Activated B cell treated with CpG ODN at 0.5 μM for 24 hours (primary cell): Measurements from ENCODE around the gene PRAF2. TPM values are rescaled to one million over a fixed set of nuclear protein-coding genes. Genes with fewer than 3 reads are reported as not detected.

Experiments used
- ATAC-seq: fragments of 200-7000 bp; cut with Tn5 transposase; one replicate; pipeline ENCODE4 v1.10.0; 2021; ENCODE audit warnings: low read depth, mild to moderate bottlenecking, moderate library complexity
- CTCF ChIA-PET: fragments of 350-600 bp; sonication (Branson Sonifier 250); formaldehyde crosslinking; loops from one replicate; lab custom pipeline; 2021; ENCODE audit warnings: antibody characterized with exemption; lab: Charles Lee
- POLR2A ChIA-PET: fragments of 350-600 bp; sonication (Branson Sonifier 250); formaldehyde crosslinking; loops from one replicate; lab custom pipeline; 2021; ENCODE audit warnings: antibody characterized with exemption; lab: Charles Lee
- DNase-seq: peaks from one replicate; pipeline ENCODE4 v3.0.0; 2022
- H3K27ac Mint-ChIP-seq: one replicate; pipeline ENCODE4 v1.8.0; 2020; ENCODE audit warnings: mixed read lengths
- H3K27me3 Mint-ChIP-seq: one replicate; pipeline ENCODE4 v1.8.0; 2021; ENCODE audit warnings: mixed read lengths
- H3K36me3 Mint-ChIP-seq: one replicate; pipeline ENCODE4 v1.8.0; 2021; ENCODE audit warnings: low read depth, mixed read lengths
- H3K4me1 Mint-ChIP-seq: one replicate; pipeline ENCODE4 v1.8.0; 2021; ENCODE audit warnings: mixed read lengths
- H3K4me3 Mint-ChIP-seq: one replicate; pipeline ENCODE4 v1.8.0; 2020; ENCODE audit warnings: mild to moderate bottlenecking, mixed read lengths
- H3K9me3 Mint-ChIP-seq: one replicate; pipeline ENCODE4 v1.8.0; 2020; ENCODE audit warnings: mixed read lengths
- CTCF ChIP-seq: fragments of 200-600 bp; IDR thresholded peaks from one replicate; pipeline ENCODE4 v1.8.0; 2022; ENCODE audit warnings: antibody characterized with exemption, mild to moderate bottlenecking
- intact Hi-C: fragments of 100-400 bp; cut with micrococcal nuclease; formaldehyde crosslinking; loops from one replicate; pipeline ENCODE4 v1.15.1; 2024
- total RNA-seq: library from RNA; stranded (reverse); gene quantifications from 2 replicates; pipeline ENCODE4 v1.2.3, GENCODE V29; 2022

Gene PRAF2
- total RNA-seq, 1 donor from 2014 or later, result 11.6 TPM

GRCh38 chrX:49054073-49054762 lies 19.6 kb downstream of the PRAF2 start:
- CTCF ChIA-PET, result no interaction called here
- no peak for TF ChIP-seq CTCF
- Mint-ChIP-seq H3K36me3 (no peaks in the 10 kb centered on the region), H3K9me3 (no peaks in the 10 kb centered on the region), H3K4me1 (peaks cover 25% of the 10 kb centered on the region), H3K27ac (peak overlapping the region; percentile 85), H3K4me3 (peak overlapping the region; percentile 81), H3K27me3 (no peaks in the 10 kb centered on the region)
- DNase-seq (no peak), ATAC-seq (no peak)
- POLR2A ChIA-PET, result no interaction called here
- intact Hi-C loops, result no loop called here

DNA sequence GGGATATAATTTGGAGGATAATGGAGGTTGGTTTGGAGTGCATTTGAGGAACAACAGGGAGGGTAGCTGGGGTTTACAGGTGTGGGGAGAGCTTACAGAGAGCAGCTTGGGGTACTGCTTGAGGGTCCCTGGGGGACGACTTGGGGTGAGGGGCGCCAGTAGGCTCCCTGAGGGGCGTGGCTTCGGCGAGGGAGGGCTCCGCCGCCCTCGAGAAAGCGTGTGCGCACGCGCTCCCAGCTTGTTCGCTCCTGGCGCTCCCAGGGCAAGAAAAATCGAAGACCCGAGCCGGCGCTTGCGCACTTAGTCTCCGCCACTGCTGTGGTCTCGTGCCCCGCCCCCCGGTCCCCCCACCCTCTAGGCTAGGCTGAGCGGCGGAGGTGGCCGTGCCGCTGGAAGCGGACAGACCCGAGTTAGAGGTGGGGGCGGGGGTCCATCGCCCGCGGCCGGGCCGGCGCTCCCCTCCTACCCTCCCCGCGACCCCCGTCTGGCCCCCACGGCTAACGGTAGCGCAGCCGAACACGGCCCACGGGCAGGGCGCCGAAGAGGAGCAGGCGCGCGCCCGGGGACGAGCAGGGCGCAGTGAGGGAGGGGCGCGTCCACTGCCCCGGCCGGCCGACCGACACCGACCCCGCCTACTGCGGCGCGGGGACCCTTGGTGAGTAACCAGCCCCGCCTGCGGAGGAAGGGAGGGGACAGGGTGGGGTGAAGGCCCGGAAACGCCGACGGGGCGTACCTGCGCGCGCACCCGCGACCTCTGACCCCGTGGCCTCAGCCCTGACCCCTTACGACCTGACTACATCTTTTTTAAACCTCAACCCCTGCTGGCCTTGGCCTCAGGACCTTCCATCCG lies 20.4 kb downstream of the PRAF2 start:
- H3K9me3 Mint-ChIP-seq, result no peaks in the 10 kb centered on the region
- POLR2A ChIA-PET, result interaction anchor here (0.6 to 1.2 kb wide), 5 partner anchors 10 to 96 kb away, joined by 3 to 12 read pairs (median 5); partner anchors contain the start of genes GRIPAP1, OTUD5 and TFE3
- ATAC-seq (peak; percentile 79), DNase-seq (peak; percentile 35)
- intact Hi-C loops, result loop anchor here (1.0 kb wide), 1 partner anchor 10 kb away; the partner anchor contains the start of gene TFE3
- H3K27me3 Mint-ChIP-seq, result no peaks in the 10 kb centered on the region
- TF ChIP-seq CTCF, result no peak
- CTCF ChIA-PET, result no interaction called here
- no peaks in the 10 kb centered on the region for H3K36me3 Mint-ChIP-seq
- H3K27ac Mint-ChIP-seq, result peak overlapping the region; percentile 85
- peaks cover 25% of the 10 kb centered on the region for H3K4me1 Mint-ChIP-seq
- H3K4me3 Mint-ChIP-seq, result peak overlapping the region; percentile 81

- ATAC-seq (no peak), DNase-seq (no peak)
- no peaks in the 10 kb centered on the region for H3K9me3 Mint-ChIP-seq
- no peaks in the 10 kb centered on the region for H3K27me3 Mint-ChIP-seq
- intact Hi-C loops, result loop anchor here (1.0 to 10.0 kb wide), 11 partner anchors 9 to 396 kb away; partner anchors contain the start of genes GRIPAP1, PQBP1, PRAF2 and TIMM17B
- peak overlapping the region; percentile 82 for H3K27ac Mint-ChIP-seq
- TF ChIP-seq CTCF, result no peak
- POLR2A ChIA-PET, result interaction anchor here (0.6 to 4.1 kb wide), 12 partner anchors 9 to 355 kb away, joined by 3 to 39 read pairs (median 4); partner anchors contain the start of genes GRIPAP1, OTUD5, PIM2 and PLP2
- H3K4me3 Mint-ChIP-seq, result peak overlapping the region; percentile 89
- H3K36me3 Mint-ChIP-seq, result peaks cover 7% of the 10 kb centered on the region
- CTCF ChIA-PET, result interaction anchor here (1.3 to 2.4 kb wide), 2 partner anchors 42 to 396 kb away, joined by 3 to 8 read pairs; partner anchors contain the start of gene GRIPAP1
- H3K4me1 Mint-ChIP-seq, result peaks cover 33% of the 10 kb centered on the region
Observed at GRCh38 chrX:49043987-49044281, 29.9 kb downstream of the PRAF2 start.

- peak; percentile 82 for DNase-seq
- Mint-ChIP-seq H3K27ac (peak within 1 kb of the TSS; percentile 85), H3K36me3 (peaks cover 13% of the 10 kb centered on the region), H3K9me3 (no peaks in the 10 kb centered on the region), H3K27me3 (no peaks in the 10 kb centered on the region), H3K4me3 (peak within 1 kb of the TSS; percentile 89), H3K4me1 (peaks cover 33% of the 10 kb centered on the region)
- ATAC-seq, result peak; percentile 86
- POLR2A ChIA-PET, result interaction anchor here (0.6 to 4.1 kb wide), 27 partner anchors 10 to 1487 kb away, joined by 3 to 39 read pairs (median 3); partner anchors contain the start of genes GRIPAP1, HDAC6, KCND1 and OTUD5
- CTCF ChIA-PET, result interaction anchor here (0.9 to 2.4 kb wide), 3 partner anchors 41 to 395 kb away, joined by 3 to 8 read pairs (median 3); partner anchors contain the start of genes GRIPAP1 and KCND1
- TF ChIP-seq CTCF, result no peak
- intact Hi-C loops, result loop anchor here (1.0 to 10.0 kb wide), 11 partner anchors 10 to 395 kb away; partner anchors contain the start of genes GRIPAP1, PQBP1, PRAF2 and TIMM17B
Observed at GRCh38 chrX:49043220-49043986, 30.4 kb downstream of the PRAF2 start, which contains the start of gene TFE3. TSS of gene TFE3 (minus strand) at chrX:49043357. CDS start at chrX:49043226, 131 bp downstream.
